Muscle of arm (tissue), 12 donors: Measurements from ENCODE around the gene SRP68. TPM values are rescaled to one million over a fixed set of nuclear protein-coding genes. Genes with fewer than 3 reads are reported as not detected.

Experiments used
- DNase-seq: peaks from one replicate; pipeline ENCODE4 v3.0.0-alpha.2; 2013
- polyA plus RNA-seq, 12 donors: library from polyadenylated mRNA; unstranded; fragments of 120-200 nt; gene quantifications; one replicate each; pipeline ENCODE4 v1.2.1, GENCODE V29; 2013; ENCODE audit not compliant: insufficient read length in 12 of 12

The SRP68 gene
- polyA plus RNA-seq, 12 donors: 69.3 to 244 (median 80.1) TPM; not detected in 1

- DNase-seq: no peak
Observed at GRCh38 chr17:76003915-76004314, 68.4 kb downstream of the SRP68 start.

- DNase-seq: no peak
Observed at GRCh38 chr17:76002100-76002499, 70.2 kb downstream of the SRP68 start.

GRCh38 chr17:76000755-76001521 lies 71.4 kb downstream of the SRP68 start, which contains the start of gene CDK3:
CDK3 (plus strand) TSS chr17:76000855; CDS start chr17:76001426, 571 bp downstream.
- no peak for DNase-seq

- DNase-seq: no peak
Observed at GRCh38 chr17:76000016-76000754, 72.1 kb downstream of the SRP68 start.

GRCh38 chr17:75998327-75998795 lies 74.0 kb downstream of the SRP68 start:
- DNase-seq: no peak

GRCh38 chr17:75996665-75997590 lies 75.4 kb downstream of the SRP68 start:
- no peak for DNase-seq

GRCh38 chr17:75995385-75995925 lies 76.9 kb downstream of the SRP68 start:
- no peak for DNase-seq

GRCh38 chr17:75994802-75995370 lies 77.4 kb downstream of the SRP68 start:
- DNase-seq: no peak

- no peak for DNase-seq
Observed at GRCh38 chr17:75991396-75991795, 80.9 kb downstream of the SRP68 start.

Other genes starting within 250 kb of the SRP68 start
- gene UNC13D, start 228.1 kb downstream of the SRP68 start, polyA plus RNA-seq: 10 to 100 TPM in 2 of 12 donors, 1 to 10 TPM in 9, not detected in 1; 3.1 to 14.7 (median 3.9) TPM
- gene WBP2, start 217.2 kb downstream of the SRP68 start, polyA plus RNA-seq: 100 to 1,000 TPM in 1 of 12 donors, 10 to 100 TPM in 10, not detected in 1; 43.3 to 104 (median 48.5) TPM
- 10 to 100 TPM in 11 of 12 donors, not detected in 1; 15.8 to 46.4 (median 21.5) TPM for gene TRIM47, start 193.9 kb downstream of the SRP68 start, polyA plus RNA-seq
- 10 to 100 TPM in 11 of 12 donors, not detected in 1; 11.9 to 19.8 (median 13.9) TPM for gene TRIM65, start 175.6 kb downstream of the SRP68 start, polyA plus RNA-seq
- gene MRPL38, start 167.6 kb downstream of the SRP68 start, polyA plus RNA-seq: 100 to 1,000 TPM in 1 of 12 donors, 10 to 100 TPM in 10, not detected in 1; 44.7 to 117 (median 54.7) TPM
- gene FBF1, start 131.5 kb downstream of the SRP68 start, polyA plus RNA-seq: 10 to 100 TPM in 2 of 12 donors, 1 to 10 TPM in 9, not detected in 1; 3.5 to 15.9 (median 6.5) TPM
- 10 to 100 TPM in 11 of 12 donors, not detected in 1; 16.8 to 23.3 (median 20.8) TPM for gene ACOX1, start 93.4 kb downstream of the SRP68 start, polyA plus RNA-seq
- gene TEN1, start 93.3 kb downstream of the SRP68 start, polyA plus RNA-seq: 10 to 100 TPM in 9 of 12 donors, 1 to 10 TPM in 2, not detected in 1; 8.5 to 21.1 (median 13.1) TPM
- 10 to 100 TPM in 2 of 12 donors, 1 to 10 TPM in 8, not detected in 2; 3.5 to 16.6 (median 6.9) TPM for gene CDK3, start 71.7 kb downstream of the SRP68 start, polyA plus RNA-seq
- 10 to 100 TPM in 3 of 12 donors, 1 to 10 TPM in 1, under 1 TPM in 6, not detected in 2; 0.12 to 47.8 (median 0.44) TPM for gene EVPL, start 45.2 kb downstream of the SRP68 start, polyA plus RNA-seq
- gene GALR2, start 2.3 kb upstream of the SRP68 start, polyA plus RNA-seq: not detected
- 1 to 10 TPM in 9 of 12 donors, under 1 TPM in 1, not detected in 2; 0.45 to 8.0 (median 5.1) TPM for gene ZACN, start 6.7 kb upstream of the SRP68 start, polyA plus RNA-seq
- 100 to 1,000 TPM in 3 of 12 donors, 10 to 100 TPM in 9; 56.3 to 120 (median 90.6) TPM for gene EXOC7, start 31.3 kb upstream of the SRP68 start, polyA plus RNA-seq
- under 1 TPM in 5 of 12 donors, not detected in 7; 0.08 to 0.45 (median 0.12) TPM for gene FOXJ1, start 68.7 kb upstream of the SRP68 start, polyA plus RNA-seq
- 10 to 100 TPM in 7 of 12 donors, 1 to 10 TPM in 4, not detected in 1; 7.5 to 30.9 (median 13.0) TPM for gene RNF157, start 168.0 kb upstream of the SRP68 start, polyA plus RNA-seq
- 10 to 100 TPM in 11 of 12 donors, not detected in 1; 10.1 to 93.7 (median 18.1) TPM for gene UBALD2, start 192.8 kb upstream of the SRP68 start, polyA plus RNA-seq
- 10 to 100 TPM in 1 of 12 donors, 1 to 10 TPM in 10, not detected in 1; 2.7 to 10.3 (median 3.4) TPM for gene QRICH2, start 235.8 kb upstream of the SRP68 start, polyA plus RNA-seq